GM18498 (cell line): ENCODE measurements around the gene IKZF2.

Experiments used
- ATAC-seq: cut with Tn5 transposase; IDR thresholded peaks from one replicate; pipeline ENCODE4 v1.9.1; 2021; ENCODE audit warnings: mild to moderate bottlenecking, moderate library complexity; ENCODE audit not compliant: unreplicated experiment

Gene IKZF2

DNA sequence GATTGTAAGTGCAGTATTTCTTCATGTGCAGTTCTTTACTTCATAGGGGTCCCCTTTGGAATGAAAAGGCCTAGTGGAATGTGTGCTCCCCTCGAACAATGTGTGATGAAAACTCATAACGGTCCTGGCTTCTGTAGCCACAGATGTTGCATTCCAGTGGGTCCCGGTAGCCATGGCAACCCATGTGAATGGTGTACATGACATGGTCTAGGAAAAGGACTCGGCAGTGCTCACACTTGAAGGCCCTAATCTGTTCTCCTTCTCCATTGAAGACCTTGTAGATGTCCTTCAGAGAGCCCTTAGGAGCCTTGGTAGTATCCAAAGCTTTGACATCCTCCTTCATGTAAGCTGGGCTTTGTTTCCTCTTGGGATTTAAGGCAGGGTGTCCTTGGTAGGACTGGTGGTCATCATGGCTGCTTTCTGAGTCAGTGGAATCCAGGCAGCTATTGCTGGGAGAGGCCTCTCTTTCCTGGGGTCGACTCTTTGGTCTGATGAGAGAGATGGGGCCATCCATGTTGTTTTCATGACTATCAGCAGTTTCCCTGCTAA, 144.0 kb downstream of the IKZF2 start:
- ATAC-seq, result no peak

DNA sequence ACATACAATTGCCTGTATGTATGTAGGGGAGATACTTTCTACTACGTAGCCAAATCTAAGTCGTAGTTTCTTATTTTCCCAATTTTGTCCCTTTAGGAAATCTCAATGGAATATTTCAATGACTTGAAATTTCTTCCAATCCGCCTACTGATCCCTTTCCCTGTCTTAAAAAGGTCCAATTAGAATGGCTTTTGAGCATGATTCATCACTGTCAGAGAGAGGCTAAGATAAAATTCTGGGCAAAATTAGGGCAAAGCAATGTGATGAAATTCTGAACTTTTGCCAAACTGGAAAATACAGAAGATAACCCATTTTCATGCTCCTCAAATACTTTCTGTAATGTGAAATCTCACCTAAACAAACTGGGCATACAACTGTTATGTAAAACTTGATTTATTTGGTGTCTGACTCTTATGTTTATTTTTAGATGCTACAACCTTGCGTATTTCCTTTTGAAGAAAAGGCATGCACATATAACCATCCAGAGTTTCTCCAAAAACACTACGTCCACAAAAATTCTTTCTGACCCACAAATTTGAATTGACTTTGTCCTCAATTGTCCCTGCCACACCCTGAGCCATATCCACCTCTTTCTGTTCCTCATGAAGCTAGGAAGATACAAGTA, 147.1 kb downstream of the IKZF2 start:
- ATAC-seq, result no peak

DNA sequence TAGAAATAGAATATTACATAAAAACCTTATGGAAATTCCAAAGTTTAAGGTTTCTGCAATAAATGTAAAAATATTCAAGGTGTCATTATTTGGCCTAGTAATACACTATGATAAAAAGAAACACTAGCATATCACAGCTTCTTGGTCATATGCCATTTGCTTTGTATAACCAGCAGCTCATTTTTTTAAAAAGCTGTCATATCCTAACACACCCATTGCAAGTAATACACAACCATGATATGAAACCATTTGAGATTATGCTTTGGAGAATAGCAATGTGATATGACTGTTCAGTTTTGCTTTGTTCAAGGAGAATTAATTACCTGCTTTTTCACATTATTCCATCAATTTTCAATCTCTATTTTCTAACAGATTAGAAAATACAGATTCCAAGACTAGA, 149.0 kb downstream of the IKZF2 start:
- ATAC-seq, result no peak

DNA sequence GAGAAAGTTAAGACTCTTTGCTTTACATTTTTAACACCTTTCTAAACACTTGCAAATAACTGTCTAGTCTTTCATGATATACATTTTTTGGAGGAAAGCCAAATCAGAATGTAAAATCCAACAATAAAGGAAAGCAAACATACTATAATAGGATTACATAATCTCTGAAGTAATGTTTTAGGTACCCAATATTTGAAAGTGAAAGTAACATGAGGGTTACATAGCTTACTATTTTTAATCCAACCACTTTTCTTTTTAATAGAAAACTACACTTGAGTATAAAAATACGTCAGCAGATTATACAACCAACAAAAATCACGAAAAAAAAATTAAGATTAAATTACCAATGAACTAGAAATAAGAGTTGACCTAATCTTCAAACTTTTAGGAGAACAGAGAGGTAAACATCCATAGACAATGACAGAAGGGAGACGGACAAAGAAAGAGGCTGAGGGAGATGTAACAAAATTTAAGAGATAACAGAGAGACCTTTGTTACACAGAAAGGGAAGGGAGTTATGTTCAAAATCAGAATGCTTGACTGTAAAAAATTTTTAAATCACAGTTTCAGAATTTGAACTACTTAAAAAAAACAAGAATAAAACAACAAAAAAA, 150.0 kb downstream of the IKZF2 start:
- no peak for ATAC-seq

DNA sequence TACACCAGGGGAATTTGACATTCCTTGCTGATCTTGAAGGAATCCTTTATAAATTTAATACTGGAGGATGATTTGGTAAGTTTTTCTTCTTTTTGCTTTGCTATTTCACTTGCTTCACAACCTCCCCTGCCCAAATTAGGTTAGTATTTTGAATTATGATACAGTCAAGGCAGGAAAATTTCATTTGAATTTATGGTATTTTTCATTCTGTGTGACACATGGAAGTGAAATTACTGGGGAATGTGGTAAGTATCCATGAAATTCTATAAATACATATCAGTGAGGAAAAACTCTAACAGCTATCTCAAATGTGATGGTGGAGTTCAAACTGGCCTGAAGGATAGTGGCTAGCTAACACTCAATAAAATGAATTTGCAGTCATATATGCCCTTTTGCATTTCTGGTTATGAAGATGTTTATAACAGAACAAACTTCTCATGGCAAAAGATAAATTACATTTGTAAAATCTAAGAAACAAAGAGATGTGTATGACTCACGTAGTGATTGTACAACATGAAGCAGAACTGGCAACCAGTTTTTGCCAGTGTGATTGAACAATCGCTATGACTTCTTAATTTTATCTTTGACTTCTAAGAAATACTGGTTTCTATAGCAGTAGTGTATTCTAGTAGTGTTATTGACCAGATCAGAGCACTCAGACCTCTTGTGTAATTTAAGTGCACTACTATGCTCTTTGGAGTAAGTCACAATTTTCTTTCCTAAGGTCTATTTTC, 152.6 kb downstream of the IKZF2 start:
- no peak for ATAC-seq

DNA sequence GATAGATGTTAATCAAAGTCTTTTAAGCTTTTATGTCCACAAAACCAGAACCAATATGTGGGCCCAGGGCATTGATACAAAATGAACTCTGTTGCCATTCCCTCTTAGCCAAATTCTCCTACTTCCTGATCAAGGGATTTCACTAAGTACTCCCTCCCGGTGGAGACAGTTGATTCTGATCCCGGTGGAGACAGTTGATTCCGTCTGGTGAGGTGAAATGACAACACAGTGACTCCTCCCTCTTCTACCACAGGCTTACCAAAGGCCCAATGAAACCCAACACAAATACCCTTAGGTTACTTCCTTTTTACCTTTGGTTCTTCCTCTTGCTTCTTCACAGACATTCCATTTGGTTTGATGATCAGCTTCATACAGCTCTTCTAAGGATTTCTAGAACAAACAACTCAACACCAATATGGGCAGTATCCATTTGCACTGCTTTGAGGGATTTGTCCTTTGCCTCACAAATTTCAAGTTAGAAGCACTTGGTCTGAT, 153.8 kb downstream of the IKZF2 start:
- no peak for ATAC-seq

DNA sequence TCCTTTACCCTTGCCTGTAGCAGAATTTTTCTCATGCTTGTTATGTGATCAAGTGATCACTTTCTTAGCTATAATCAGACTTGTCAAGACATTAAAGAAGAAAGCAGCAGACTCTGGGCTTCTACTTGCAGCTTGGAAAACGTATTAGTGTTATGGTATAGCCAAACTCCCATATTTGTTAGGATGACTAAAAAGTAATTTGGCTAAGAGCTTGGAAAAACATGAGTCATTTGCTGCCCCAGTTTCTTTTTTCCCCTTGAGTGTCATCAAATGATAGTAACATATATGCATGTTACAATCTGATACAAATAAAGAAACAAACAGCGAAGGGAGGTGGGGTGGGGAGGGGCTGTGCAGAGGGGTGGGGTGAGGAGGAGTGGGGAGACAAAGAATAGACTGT, 155.5 kb downstream of the IKZF2 start:
- no peak for ATAC-seq

DNA sequence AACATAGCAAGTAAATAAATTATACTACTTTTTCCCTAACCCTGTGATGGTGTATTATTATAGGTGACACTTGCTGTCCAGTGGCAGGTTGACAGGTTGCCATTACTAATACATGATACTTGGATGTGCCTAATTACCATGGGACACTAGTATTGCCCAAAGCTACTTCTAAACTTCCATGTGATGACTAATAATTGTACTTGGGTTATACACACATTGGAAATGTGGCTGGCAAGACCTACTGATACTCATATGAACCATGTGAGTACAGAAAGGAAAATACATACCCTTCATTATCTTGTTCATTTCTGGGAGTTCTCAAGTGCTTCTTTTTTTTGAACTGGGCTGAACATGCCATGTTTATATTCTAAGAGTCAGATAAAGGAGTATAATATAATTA, 156.4 kb downstream of the IKZF2 start:
- no peak for ATAC-seq

DNA sequence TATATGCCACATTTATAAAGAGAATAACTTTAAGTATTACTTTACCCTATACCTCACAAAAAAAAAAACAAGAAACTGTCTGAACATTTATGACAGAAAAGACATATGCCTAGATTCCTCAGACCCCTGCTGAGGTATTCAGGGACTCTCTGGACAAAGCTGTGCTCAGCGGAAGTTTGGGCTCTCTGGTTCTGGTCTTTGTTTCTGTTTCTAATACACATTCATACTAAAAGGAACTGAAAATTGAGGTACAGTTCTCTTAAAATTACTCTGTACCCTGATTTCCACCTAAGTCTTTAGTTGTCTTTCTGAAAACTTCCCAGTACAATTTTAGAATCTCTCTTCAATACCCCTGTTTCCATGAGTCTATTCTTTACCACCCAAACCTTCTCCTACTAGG, 160.3 kb downstream of the IKZF2 start:
- ATAC-seq, result no peak

DNA sequence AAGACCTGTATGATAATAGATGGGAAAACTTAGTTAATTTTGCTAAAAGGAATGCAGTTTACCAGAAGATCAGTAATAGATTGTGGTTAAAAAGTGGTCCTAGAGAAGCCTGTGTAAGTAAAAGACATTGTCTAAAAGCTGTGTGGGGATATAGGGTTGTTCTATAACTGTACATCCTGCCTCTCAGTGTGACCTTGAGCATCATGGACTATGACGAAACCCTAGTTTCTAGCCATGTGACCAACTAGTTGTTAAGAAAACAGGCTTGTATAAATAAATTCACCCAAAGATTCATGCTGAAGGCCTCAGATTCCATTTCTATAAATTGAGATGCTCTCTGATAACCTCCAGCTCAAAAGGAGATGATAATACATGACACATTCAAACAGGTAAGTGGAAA, 160.7 kb downstream of the IKZF2 start:
- no peak for ATAC-seq

DNA sequence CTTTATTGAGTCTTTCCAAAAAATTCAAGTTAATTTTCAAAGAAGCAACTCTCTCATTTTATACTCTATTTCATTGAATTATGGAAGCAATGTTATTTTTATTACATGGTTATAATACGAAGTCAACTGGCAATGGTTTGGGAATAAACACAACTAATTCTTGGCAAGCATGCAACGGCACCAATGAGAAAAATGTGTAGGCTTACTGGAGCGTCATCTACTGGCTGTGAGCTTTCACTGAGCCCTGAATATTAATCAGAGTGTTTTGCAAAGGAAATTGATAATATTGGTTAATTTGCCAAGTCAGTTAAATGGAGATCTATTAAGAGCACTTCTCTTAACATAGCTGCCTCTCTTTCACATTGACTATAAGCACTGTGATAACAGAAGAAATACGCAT, 163.9 kb downstream of the IKZF2 start:
- ATAC-seq, result no peak

DNA sequence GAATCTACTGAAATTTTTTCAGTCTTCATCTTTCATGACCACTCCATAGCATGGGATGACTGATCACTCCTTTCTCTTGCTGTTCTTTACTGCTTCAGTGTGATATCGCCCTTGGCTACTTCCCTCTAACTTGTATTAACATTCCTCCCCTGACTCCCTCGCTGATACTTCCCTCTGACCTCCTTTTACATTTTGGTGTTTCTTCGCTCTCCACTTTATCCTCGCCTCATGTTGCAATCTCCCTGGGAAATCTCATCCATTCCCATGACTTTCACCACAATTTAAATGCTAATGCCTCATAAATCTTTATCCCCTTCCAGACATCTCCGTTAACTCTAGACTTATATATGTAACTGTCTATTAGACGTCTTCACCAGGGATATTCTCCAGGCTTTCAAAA, 167.3 kb downstream of the IKZF2 start:
- ATAC-seq, result no peak

DNA sequence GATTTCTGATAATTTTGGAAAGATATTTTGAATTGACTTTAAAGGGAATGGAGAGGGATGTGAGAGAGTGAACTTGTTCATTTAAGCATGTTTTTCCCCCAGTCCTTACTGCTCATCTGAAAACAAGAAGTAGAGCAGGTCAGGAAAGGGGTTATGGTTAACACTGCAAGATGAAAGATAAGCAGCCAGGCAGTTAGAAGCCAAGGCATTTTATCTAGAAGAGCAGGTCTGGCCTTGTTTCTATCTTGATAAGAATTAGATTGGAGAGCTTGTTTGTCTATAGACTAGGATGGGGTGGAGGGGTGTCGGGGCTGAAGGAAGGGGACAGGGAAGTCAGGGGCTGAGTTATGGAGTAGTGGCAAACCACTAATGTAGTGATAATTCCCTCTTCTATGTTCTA, 171.6 kb downstream of the IKZF2 start:
- no peak for ATAC-seq

DNA sequence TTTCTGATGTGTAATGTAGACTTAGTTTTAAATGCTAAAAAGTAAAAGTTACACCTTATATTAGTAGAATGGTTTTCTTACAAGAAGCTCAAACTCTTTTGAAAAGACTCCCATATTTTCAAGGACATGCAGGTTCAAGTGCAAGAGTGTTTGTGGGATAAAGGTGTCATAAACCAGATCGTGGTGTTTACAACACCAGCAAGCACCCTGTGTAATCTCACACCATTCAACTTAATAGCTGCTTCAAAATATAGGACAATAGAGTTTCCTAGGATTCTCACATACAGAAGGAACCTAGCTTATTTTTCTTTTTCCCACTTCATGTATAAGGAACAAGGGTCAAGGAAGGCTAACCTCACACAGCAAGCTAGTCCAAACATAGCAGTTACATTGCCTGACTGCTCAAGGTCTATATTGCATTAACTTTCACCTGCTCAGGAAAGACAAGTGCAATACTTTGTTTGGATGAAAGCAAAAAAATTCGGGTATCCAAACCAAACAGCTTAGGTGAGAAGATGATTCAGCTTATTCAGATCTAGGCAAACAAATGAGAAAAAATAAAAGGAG, 172.3 kb downstream of the IKZF2 start:
- no peak for ATAC-seq

DNA sequence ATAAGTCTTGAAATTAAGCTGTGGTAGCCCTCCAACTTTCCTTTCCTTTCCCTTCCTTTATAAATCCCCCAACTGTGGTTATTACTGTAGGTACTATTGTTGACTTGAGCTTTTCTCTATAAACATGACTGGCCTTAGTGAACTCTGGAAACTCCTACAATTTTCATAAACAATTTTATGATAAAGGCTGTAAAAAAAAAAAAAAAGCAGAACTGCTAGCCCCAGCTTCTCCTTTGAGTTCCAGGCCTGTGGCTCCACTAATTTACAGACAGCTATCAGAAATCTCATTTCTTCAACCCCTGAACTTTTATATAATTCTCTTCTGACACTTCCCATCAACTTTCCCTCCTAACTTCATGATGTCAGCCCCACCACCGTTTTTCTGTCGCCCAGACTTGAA, 174.3 kb downstream of the IKZF2 start:
- no peak for ATAC-seq

DNA sequence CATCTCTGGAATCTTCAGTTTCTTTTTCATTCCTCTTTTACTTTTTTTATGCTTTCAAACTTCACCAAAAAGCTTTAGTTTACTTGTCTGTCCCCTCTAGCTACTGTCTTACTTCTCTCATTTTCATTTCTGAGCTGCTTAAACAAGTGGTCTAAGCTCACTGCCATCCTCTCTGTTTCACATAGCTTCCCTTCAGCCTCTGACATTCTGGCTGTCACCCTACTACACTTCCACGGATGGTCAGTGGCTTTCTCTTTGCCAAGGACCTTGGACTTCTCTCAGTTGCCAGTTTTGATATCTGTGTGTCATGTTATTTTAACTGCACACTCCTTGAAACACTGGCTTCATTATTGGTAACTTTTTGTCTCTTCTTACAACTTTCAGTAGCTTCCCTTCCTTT, 176.1 kb downstream of the IKZF2 start:
- no peak for ATAC-seq

DNA sequence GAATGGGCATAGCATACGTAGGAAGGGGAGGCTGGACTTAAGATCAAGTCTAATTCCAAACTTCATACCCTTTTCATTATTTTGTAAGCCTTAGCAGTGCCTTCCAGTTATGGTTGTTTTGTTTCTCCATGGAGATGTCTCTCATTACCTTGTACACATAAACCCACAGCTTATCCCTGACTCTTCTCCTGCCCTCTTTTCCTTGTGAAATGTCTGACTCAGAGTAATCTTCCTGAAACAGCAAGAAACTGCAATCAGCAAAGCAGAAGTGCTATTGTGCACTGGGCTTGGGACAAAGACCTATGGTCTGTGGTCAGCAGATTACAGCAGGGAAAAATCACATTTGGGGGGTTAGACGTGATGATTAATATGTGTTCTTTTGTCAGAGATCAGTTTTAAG, 176.7 kb downstream of the IKZF2 start:
- ATAC-seq, result no peak

DNA sequence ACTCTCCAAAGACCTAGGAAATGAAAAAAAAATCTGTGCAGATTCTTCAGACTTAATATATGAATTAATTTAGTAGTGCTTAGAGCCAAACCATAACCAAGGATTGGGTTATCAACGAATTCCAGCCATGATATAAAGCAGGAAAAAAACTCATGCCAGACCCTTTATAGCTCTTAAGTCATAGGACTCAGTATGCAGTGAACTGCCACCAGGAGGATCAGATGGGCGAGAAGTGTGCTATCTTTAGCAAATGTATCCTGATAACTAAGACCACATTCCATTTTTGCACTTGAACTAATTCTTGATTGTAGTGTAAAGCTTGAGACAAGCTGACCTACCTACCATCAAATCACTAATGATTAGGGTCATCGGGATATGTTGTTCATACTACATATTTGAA, 178.1 kb downstream of the IKZF2 start:
- no peak for ATAC-seq

DNA sequence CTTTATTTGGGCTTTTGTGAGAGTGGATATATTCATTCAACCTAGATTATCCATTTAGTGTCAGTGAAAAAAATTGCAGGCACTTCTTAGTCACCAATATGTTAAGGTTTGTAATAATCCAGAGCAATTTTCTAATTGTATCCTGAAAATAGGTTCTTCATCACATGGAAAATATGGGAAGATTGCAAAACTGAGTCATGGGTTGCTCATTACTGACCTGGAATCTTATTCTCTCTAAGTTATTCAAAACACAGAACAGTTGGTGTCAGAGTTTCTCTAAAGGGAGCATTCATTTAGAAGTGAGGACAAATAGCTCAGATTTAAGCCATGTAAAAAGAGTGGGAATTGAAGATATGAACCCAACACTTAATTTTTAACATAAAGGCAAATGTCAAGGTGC, 181.3 kb downstream of the IKZF2 start:
- ATAC-seq, result no peak

DNA sequence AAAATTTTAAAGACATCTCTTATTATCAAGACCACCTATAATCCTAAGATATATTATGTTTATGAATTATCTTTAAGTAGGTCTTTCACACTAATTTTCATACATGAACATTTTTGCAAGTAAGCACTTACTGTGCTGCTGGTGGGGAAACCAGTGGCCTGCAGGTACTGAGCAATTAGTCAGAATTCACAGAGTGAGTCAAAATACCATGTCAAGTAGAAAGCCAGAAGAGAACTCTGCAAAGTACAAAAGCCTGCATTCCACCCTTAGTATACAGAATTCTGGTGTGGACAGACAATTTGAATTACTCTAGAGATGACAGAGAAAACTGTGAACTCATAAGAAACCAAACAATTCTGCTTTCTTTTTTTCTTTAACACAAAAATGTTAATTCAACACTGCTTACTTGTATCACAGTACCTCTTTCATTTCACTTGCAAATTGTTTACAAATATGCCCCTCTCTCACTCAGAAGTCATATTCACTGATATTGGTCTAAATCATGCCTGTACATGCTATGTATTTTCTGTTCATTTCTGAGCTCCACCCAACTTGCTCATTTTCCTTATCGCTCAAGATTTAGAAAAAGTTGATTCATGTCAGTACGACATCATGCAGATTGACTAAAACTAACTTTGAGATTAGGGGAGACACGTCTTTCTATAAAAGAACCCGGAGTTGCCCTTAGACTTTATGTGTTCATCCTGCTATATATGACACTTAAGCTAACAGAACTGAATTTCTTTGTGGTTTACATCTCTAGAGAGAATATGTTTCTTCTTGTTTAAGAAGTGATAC, 182.9 kb downstream of the IKZF2 start:
- ATAC-seq, result peak; percentile 46

DNA sequence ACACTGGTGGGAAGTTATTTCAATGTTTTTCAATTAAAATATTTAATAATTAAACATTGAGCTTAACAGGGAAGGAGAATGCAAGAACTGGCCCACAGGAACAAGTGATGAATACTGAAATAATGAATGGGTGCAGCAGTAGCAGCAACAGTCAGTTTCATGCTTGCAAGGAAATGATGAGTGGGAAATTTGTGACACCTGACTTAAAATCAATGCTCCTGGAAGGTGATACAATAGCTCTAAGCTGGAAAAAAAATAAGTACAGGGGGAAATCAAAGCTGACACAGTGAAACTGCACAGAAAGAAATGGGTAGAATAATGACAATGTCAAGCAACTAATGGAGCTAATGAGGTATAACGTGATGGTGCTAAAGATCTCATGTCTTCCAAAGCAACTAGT, 184.5 kb downstream of the IKZF2 start:
- no peak for ATAC-seq
